Trophoblast cell (in vitro differentiated cells and primary cell): ENCODE data around the gene HARS2.
"Not testable (repeated sequence)": the region's sequence is repeated elsewhere in the genome, so short reads cannot be mapped to it uniquely, and the experiment has no call there.

Experiments
- DNase-seq, 2 donors: peaks; one replicate each; pipeline ENCODE4 v3.0.0-alpha.2; 2016
- H2AFZ ChIP-seq: 2 replicates; pipeline ENCODE4 v1.6.1; 2013; ENCODE audit warnings: low read length, moderate library complexity, mild to moderate bottlenecking; ENCODE audit not compliant: insufficient read depth, poor library complexity
- H2AK5ac ChIP-seq: 2 replicates; pipeline ENCODE4 v1.6.1; 2013; ENCODE audit warnings: mild to moderate bottlenecking, low read length
- H2BK120ac ChIP-seq: 2 replicates; pipeline ENCODE4 v1.6.1; 2013; ENCODE audit warnings: low read length, mild to moderate bottlenecking, moderate library complexity; ENCODE audit not compliant: insufficient read depth, poor library complexity
- H2BK12ac ChIP-seq: 2 replicates; pipeline ENCODE4 v1.6.1; 2013; ENCODE audit warnings: mild to moderate bottlenecking, low read length, moderate library complexity
- H2BK5ac ChIP-seq: 2 replicates; pipeline ENCODE4 v1.6.1; 2013; ENCODE audit warnings: low read length, low read depth, moderate library complexity, mild to moderate bottlenecking; ENCODE audit not compliant: poor library complexity
- H3K14ac ChIP-seq: 2 replicates; pipeline ENCODE4 v1.6.1; 2013; ENCODE audit warnings: mild to moderate bottlenecking, low read length
- H3K18ac ChIP-seq: 2 replicates; pipeline ENCODE4 v1.6.1; 2013; ENCODE audit warnings: mild to moderate bottlenecking, low read length
- H3K23ac ChIP-seq: 2 replicates; pipeline ENCODE4 v1.6.1; 2013; ENCODE audit warnings: low read length
- H3K27ac ChIP-seq: 2 replicates; pipeline ENCODE4 v1.5.1; 2013; ENCODE audit warnings: low read depth, mild to moderate bottlenecking, inconsistent platforms, low read length, moderate library complexity
- H3K27me3 ChIP-seq: 2 replicates; pipeline ENCODE4 v1.6.1; 2013; ENCODE audit warnings: inconsistent platforms, mild to moderate bottlenecking, low read length, moderate library complexity; ENCODE audit not compliant: insufficient read depth
- H3K36me3 ChIP-seq, 2 experiments: 1 replicate in 1 of 2; 2 replicates in 1 of 2; pipeline ENCODE4 v1.6.1; 2013; ENCODE audit warnings: low read length in 2 of 2, mild to moderate bottlenecking in 2 of 2, moderate library complexity in 1 of 2; ENCODE audit not compliant: insufficient read depth in 2 of 2, control insufficient read depth in 1 of 2
- H3K4ac ChIP-seq: 2 replicates; pipeline ENCODE4 v1.6.1; 2013; ENCODE audit warnings: low read depth, mild to moderate bottlenecking, low read length, moderate library complexity
- H3K4me1 ChIP-seq, 2 experiments: 1 replicate in 1 of 2; 2 replicates in 1 of 2; pipeline ENCODE4 v1.6.1; 2013; ENCODE audit warnings: low read length in 2 of 2, mild to moderate bottlenecking in 2 of 2, moderate library complexity in 1 of 2; ENCODE audit not compliant: insufficient read depth in 2 of 2, control insufficient read depth in 1 of 2
- H3K4me2 ChIP-seq: 2 replicates; pipeline ENCODE4 v1.6.1; 2013; ENCODE audit warnings: inconsistent platforms, mild to moderate bottlenecking, low read length, moderate library complexity
- H3K4me3 ChIP-seq: 2 replicates; pipeline ENCODE4 v1.5.1; 2013; ENCODE audit warnings: mild to moderate bottlenecking, low read depth, low read length, inconsistent platforms
- H3K79me1 ChIP-seq: one replicate; pipeline ENCODE4 v1.6.1; 2013; ENCODE audit warnings: low read length
- H3K79me2 ChIP-seq: 2 replicates; pipeline ENCODE4 v1.6.1; 2013; ENCODE audit warnings: low read length, mild to moderate bottlenecking; ENCODE audit not compliant: control insufficient read depth, insufficient read depth, poor library complexity
- H3K9ac ChIP-seq: 2 replicates; pipeline ENCODE4 v1.6.1; 2013; ENCODE audit warnings: mild to moderate bottlenecking, low read length
- H3K9me3 ChIP-seq: 2 replicates; pipeline ENCODE4 v1.6.1; 2013; ENCODE audit warnings: low read depth, mild to moderate bottlenecking, control low read depth, inconsistent platforms, low read length; ENCODE audit not compliant: insufficient read depth
- H4K12ac ChIP-seq: 2 replicates; pipeline ENCODE4 v1.6.1; 2013; ENCODE audit warnings: low read depth, mild to moderate bottlenecking, low read length, moderate library complexity
- H4K8ac ChIP-seq: 2 replicates; pipeline ENCODE4 v1.6.1; 2013; ENCODE audit warnings: low read depth, mild to moderate bottlenecking, low read length, moderate library complexity
- H4K91ac ChIP-seq: one replicate; pipeline ENCODE4 v1.6.1; 2013; ENCODE audit warnings: low read depth, mild to moderate bottlenecking, low read length, moderate library complexity
- WGBS: extraction: QIAGEN DNeasy Blood & Tissue Kit; methylation state at CpG from one replicate; pipeline ENCODE4 v1.1.7; 2013; ENCODE audit warnings: missing lambda C conversion rate; ENCODE audit not compliant: insufficient read length, insufficient coverage; ENCODE audit errors: extremely low coverage; 5-methylcytosine and 5-hydroxymethylcytosine counted together

HARS2 gene

GRCh38 chr5:140707812-140708211, 16.6 kb downstream of the HARS2 start:
- H2BK12ac ChIP-seq = no peak overlapping the region
- no peak overlapping the region for H2AK5ac ChIP-seq
- H3K14ac ChIP-seq = no peak overlapping the region
- no peak overlapping the region for H3K4me3 ChIP-seq
- H3K18ac ChIP-seq = no peak overlapping the region
- no peak overlapping the region for H3K27ac ChIP-seq
- peaks cover 0 to 2% of the 10 kb centered on the region in 2 experiments for H3K4me1 ChIP-seq
- H2BK120ac ChIP-seq = no peak overlapping the region
- H3K36me3 ChIP-seq = peaks cover 8 to 27% of the 10 kb centered on the region in 2 experiments
- peaks cover 3% of the 10 kb centered on the region for H3K79me1 ChIP-seq
- H4K12ac ChIP-seq = no peak overlapping the region
- H4K91ac ChIP-seq = no peak overlapping the region
- no peak overlapping the region for H3K23ac ChIP-seq
- WGBS = no CpG with 5 or more reads among the region's 4 CpGs
- no peak overlapping the region for H4K8ac ChIP-seq
- no peak overlapping the region for H2BK5ac ChIP-seq
- no peaks in the 10 kb centered on the region for H3K79me2 ChIP-seq
- no peak for DNase-seq
- no peak overlapping the region for H2AFZ ChIP-seq
- H3K4me2 ChIP-seq = no peak overlapping the region
- H3K9ac ChIP-seq = no peak overlapping the region
- no peak overlapping the region for H3K4ac ChIP-seq
- H3K9me3 ChIP-seq = no peaks in the 10 kb centered on the region
- no peaks in the 10 kb centered on the region for H3K27me3 ChIP-seq

GRCh38 chr5:140708787-140709186, 17.5 kb downstream of the HARS2 start:
- not testable (repeated sequence) for H4K91ac ChIP-seq, H3K27ac ChIP-seq, H4K12ac ChIP-seq, H3K4me2 ChIP-seq, H3K14ac ChIP-seq, H3K9me3 ChIP-seq, H3K23ac ChIP-seq, H4K8ac ChIP-seq, H2AFZ ChIP-seq, H3K79me1 ChIP-seq, H3K4ac ChIP-seq, H3K4me1 ChIP-seq, H2BK5ac ChIP-seq, H2BK12ac ChIP-seq, H2AK5ac ChIP-seq, H3K9ac ChIP-seq, H3K27me3 ChIP-seq, H3K4me3 ChIP-seq, H3K79me2 ChIP-seq, H2BK120ac ChIP-seq, H3K18ac ChIP-seq
- no CpG with 5 or more reads among the region's 9 CpGs for WGBS
- peak in 1 of 2 donors; percentile 49 for DNase-seq
- H3K36me3 ChIP-seq = peaks cover 8 to 19% of the 10 kb centered on the region in 2 experiments

DNA sequence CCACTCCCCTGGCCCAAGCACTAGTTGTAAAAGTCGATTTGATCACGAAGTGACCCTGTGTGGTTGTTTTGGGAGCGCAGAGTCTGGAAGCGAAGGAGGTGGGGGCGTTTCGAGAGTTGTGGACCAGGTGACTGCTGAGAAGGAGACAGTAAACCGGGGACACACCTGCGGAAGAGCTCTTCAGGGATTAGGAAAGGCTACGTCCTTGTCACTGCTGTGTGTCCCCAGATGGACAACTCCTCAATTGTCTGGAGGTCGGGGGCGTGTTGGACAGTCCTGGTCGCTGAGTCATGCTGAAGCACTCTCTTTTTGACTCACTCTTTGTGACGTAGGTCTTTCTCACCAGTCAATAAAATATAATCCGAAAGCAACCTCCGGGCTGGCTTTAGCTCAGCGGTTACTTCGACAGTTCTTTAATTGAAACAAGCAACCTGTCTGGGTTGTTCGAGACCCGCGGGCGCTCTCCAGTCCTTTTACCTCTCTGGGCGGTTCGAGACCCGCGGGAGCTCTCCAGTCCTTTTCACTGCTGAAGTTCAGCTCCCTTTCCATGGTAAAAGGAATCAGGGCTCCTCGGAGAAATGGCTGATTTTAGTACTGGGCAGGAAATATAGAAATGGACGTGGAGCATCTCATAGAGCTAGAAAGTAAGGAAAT, 19.8 kb downstream of the HARS2 start:
- Histone ChIP-seq H3K4me1 (peaks cover 0 to 2% of the 10 kb centered on the region in 2 experiments), H3K4me2 (peak overlapping the region; percentile 73), H3K27ac (peak overlapping the region; percentile 74), H4K8ac (peak overlapping the region; percentile 32), H4K91ac (no peak overlapping the region), H4K12ac (no peak overlapping the region), H3K23ac (no peak overlapping the region), H2AFZ (peak overlapping the region; percentile 56), H2BK120ac (no peak overlapping the region), H3K79me2 (no peaks in the 10 kb centered on the region), H2AK5ac (no peak overlapping the region), H3K79me1 (peaks cover 3% of the 10 kb centered on the region), H2BK5ac (peak overlapping the region; percentile 77), H3K9ac (no peak overlapping the region), H3K18ac (no peak overlapping the region), H3K14ac (peak overlapping the region; percentile 74), H3K27me3 (no peaks in the 10 kb centered on the region), H3K9me3 (no peaks in the 10 kb centered on the region), H3K4me3 (peak overlapping the region; percentile 74), H3K4ac (no peak overlapping the region), H2BK12ac (no peak overlapping the region), H3K36me3 (peaks cover 2 to 3% of the 10 kb centered on the region in 2 experiments)
- peak; percentile 91 to 96 for DNase-seq
- WGBS = no CpG with 5 or more reads among the region's 27 CpGs

DNA sequence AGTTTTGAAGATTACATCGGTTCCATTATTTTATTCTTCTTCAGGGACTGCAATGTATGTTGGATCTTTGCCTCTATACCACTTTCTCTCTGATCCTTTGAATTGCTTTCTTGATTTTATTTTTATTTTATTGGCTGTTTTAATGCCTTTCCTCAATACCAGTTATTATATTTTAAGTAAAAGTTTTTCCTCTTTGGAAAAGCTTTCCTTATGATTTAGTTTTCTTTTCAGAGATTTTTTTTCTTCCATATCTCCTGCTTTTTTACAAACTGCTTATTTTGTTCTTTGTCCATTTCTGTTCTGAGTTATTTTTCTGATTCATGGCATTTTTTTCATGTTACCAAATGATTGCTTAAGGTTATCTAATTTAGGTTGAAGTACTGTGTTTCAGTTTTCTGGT, 20.5 kb downstream of the HARS2 start:
- no peak for DNase-seq
- Histone ChIP-seq H2AFZ (no peak overlapping the region), H4K91ac (no peak overlapping the region), H3K4me3 (no peak overlapping the region), H3K4ac (no peak overlapping the region), H3K4me1 (peaks cover 0 to 2% of the 10 kb centered on the region in 2 experiments), H3K9me3 (no peaks in the 10 kb centered on the region), H2BK12ac (no peak overlapping the region), H3K9ac (no peak overlapping the region), H3K23ac (no peak overlapping the region), H4K8ac (no peak overlapping the region), H3K27me3 (no peaks in the 10 kb centered on the region), H2BK5ac (no peak overlapping the region), H3K79me2 (no peaks in the 10 kb centered on the region), H3K14ac (no peak overlapping the region), H2BK120ac (no peak overlapping the region), H4K12ac (no peak overlapping the region), H3K18ac (no peak overlapping the region), H3K4me2 (no peak overlapping the region), H3K79me1 (peaks cover 3% of the 10 kb centered on the region), H3K36me3 (no peaks in the 10 kb centered on the region), H3K27ac (no peak overlapping the region), H2AK5ac (no peak overlapping the region)
- WGBS = no CpG with 5 or more reads among the region's 1 CpG
